ENCODE results near the gene IL16.

GRCh38 chr15:81196576-81197254, at the start of gene IL16:
- no peak for TF ChIP-seq CTCF (IDR thresholded peaks at IDR 0.05)
- TF ChIP-seq EZH2 (IDR thresholded peaks at IDR 0.05; ENCODE audit: borderline replicate concordance, insufficient read depth, low read depth, low read length, poor library complexity, severe bottlenecking): no peak
